GM12873 (cell line): ENCODE data around the gene ADA.

Experiments
- TF ChIP-seq, protein P1 (sequence below): IDR thresholded peaks from 2 replicates; pipeline ENCODE4 v1.5.1; 2012; ENCODE audit warnings: low read depth, mild to moderate bottlenecking, moderate library complexity, low read length, control low read depth; ENCODE audit not compliant: insufficient read depth; ENCODE audit errors: missing control alignments

Gene ADA

DNA sequence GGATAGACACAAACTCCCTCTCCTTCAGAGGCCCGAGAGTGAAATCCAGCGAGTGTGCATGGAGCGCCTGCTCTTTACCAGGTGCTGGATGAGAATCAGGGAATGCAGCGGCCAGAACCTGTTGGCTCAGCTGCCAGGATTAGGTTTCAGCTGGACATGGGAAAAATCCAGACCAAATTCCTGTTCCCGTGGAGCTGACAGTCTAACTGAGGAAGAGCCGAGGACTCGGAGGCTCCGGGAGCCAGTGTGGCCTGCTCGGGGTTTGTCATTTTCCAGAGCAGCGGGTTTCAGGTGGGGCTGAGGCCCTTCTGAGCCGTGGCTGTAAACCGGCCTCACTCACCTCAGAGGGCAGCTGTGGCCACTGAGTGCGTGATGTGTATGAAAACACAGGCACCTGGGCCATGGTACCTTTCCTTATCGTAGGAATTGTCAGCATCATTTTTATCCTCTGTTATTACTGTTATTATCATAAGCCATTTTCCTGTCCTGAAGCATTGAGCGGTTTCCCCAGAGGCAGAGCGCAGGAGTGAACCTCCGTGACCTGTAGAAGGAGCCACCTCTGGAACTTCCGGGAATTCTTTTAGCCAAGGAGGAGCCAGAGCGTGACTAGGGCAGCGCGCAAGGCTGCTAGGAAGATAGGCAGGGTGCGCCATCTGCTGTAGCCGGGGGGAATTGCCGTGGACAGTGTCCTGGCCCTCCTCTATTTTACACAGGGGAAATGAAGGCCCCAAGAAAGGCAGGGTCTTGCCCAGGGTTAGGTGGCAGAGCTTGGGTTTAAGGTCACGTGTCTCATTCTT lies 41.8 kb downstream of the ADA start:
- TF ChIP-seq, protein P1, sequence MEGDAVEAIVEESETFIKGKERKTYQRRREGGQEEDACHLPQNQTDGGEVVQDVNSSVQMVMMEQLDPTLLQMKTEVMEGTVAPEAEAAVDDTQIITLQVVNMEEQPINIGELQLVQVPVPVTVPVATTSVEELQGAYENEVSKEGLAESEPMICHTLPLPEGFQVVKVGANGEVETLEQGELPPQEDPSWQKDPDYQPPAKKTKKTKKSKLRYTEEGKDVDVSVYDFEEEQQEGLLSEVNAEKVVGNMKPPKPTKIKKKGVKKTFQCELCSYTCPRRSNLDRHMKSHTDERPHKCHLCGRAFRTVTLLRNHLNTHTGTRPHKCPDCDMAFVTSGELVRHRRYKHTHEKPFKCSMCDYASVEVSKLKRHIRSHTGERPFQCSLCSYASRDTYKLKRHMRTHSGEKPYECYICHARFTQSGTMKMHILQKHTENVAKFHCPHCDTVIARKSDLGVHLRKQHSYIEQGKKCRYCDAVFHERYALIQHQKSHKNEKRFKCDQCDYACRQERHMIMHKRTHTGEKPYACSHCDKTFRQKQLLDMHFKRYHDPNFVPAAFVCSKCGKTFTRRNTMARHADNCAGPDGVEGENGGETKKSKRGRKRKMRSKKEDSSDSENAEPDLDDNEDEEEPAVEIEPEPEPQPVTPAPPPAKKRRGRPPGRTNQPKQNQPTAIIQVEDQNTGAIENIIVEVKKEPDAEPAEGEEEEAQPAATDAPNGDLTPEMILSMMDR: peak; percentile 99

DNA sequence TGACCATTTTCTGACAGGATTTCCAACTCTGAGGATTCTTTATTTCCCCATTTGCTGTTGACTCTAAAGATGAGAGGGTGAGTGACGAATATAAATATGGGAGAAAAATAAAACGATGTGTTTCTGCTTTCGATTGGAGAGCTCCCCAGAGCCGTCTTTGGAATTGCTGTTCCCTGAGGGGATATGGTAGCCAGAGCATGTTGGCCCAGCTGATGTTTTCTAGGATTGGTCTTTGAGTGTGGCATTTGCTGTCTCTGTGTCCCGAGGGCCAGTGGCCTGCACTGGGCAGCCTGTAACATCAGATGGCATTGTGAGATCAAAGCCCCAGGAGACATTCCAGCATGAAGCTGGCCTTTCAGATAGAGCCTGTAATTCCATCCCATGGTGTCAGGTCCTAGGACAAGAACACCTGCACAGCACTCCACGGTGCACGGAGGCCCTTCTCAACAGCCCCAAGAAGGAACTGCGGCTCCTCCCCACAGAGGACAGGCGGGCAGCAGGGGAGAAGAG lies 42.4 kb downstream of the ADA start:
- TF ChIP-seq, protein P1: no peak

DNA sequence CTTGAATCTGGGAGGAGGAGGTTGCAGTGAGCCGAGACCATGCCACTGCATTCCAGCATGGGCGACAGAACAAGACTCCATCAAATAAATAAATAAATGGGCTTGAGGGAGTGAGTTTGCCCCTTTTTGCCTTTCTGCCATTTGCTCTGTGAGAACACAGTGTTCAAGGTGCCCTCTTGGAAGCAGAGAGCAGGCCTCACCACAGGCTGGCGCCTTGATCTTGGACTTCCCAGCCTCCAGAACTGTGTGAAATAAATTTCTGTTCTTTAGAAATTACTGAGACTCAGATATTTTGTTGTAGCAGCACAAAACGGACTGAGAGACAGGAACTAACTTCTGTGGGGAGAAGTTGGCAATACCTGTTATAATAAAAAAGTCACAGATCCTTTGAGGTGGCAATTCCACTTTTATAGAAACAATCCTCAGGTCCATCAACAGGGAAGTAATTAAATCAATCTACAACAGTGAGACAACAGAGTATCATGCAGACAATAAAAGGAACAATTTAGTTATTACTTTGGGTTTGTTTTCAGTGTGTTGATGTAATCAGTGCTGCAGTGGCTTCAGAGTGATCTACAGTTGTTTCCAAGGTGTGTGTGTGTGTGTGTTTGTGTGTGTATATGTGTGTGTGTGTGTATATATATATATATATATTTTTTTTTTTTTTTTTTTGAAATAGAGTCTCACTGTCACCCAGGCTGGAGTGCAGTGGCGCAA lies 44.6 kb downstream of the ADA start:
- TF ChIP-seq, protein P1: no peak

DNA sequence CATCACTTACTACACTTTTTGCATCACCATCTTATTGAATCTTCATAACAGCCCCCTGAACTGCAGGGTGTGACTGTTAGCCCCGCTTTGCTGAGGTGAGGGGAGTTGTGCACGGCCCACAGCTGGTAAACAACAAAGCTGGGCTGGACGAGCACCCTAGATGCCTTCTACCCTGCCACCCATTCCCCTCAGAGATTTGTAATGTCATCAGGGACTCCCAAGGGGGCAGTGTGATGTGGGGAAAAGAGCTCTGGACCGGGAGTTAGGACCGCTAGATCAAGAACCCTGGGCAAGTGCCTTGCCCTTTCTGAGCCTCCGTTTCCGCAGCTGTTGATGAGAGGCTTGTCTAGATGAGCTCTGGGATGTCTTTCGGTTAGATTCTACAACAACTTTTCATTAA lies 48.2 kb downstream of the ADA start:
- TF ChIP-seq, protein P1: peak; percentile 37

DNA sequence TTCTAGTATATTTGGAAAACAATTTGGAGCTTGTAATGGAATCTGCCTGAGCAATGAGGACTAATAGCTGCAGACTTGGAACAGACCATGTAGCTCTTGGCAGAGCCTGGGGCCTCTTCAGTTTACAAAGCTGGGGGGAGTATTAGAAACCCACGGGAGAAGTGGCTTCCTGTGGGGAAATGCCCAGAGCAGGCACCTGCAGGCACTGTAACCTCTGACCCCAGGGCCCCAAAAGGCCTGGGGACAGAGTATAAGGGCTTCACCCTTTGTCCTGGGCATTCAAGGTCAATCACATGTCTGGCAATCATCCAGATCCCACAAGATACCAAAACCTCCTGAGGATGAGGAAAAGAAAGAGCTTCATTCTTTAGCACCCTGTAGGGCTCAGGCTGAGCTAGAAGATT lies 49.7 kb downstream of the ADA start:
- TF ChIP-seq, protein P1: no peak

DNA sequence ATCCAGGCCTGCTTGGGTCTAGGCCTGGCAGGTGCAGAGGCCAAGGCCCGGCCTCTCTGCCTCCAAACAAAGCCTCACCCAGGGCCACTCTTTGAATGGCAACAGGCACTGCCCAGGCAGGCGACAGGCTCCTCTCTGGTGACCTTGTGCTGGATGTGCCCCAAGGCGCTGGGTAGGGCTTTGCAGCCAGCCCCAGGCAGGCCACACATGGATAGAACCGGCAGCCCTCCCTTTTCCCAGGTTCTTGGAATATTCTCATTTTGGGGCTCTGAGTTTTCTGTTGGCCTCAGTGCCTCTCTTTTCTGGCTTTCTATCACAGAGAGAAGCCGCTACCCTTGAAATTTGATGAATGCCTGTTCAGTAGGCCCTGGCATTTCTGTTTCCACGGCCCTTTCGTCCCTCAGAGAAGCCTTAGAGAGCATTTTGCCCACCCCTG lies 50.2 kb downstream of the ADA start:
- TF ChIP-seq, protein P1: no peak

DNA sequence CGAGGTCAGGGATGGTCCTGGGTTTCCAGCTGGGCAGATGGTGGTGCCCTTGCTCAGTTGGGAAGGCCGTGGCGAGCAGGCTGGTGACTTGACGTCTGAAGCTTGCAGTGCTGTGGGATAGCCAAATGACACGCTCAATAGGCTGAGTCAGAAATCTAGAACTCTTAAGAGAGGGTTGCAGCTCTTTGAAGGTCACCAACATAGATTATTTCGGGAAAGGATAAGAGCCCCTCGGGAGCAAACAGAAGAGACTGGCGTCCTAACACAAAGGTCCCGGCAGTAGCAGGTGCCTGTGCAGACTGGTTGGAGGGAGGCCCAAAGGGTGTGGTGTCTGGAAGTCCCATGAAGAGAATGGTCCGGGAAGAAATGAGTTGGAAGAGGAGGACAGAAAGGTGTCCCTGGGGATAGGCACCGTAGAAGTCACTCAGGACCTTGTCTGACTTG lies 50.7 kb downstream of the ADA start:
- TF ChIP-seq, protein P1: no peak
